Heart left ventricle (tissue), 16 donors: ENCODE measurements around the gene CNBD2. TPM values are rescaled to one million over a fixed set of nuclear protein-coding genes. Genes with fewer than 3 reads are reported as not detected.

ENCODE experiments used
- ATAC-seq, 4 donors: fragments of 200-7000 bp; cut with Tn5 transposase; one replicate each; pipeline ENCODE4 v1.9.1; 2020 to 2022; ENCODE audit warnings: moderate library complexity in 4 of 4, mild to moderate bottlenecking in 3 of 4, moderate number of reproducible peaks in 1 of 4
- DNase-seq, 5 donors: peaks; one replicate each; pipeline ENCODE4 v3.0.0-alpha.2; 2020
- H3K27ac ChIP-seq, 12 donors: fragments of 200-600 bp; sonication (generic) in 4 of 12; one replicate each; pipeline versions ENCODE4 v1.5.0 to v1.8.0; 2016 to 2022; ENCODE audit warnings: mild to moderate bottlenecking in 2 of 12
- H3K27me3 ChIP-seq, 9 donors: fragments of 200-600 bp; sonication (generic) in 2 of 9; one replicate each; pipeline versions ENCODE4 v1.5.1 to v1.8.0; 2016 to 2022; ENCODE audit warnings: mild to moderate bottlenecking in 3 of 9
- H3K36me3 ChIP-seq, 9 donors: fragments of 200-600 bp; sonication (generic) in 2 of 9; one replicate each; pipeline versions ENCODE4 v1.5.0 to v1.8.0; 2018 to 2022; ENCODE audit warnings: mild to moderate bottlenecking in 2 of 9
- H3K4me1 ChIP-seq, 12 donors: fragments of 200-600 bp; sonication (generic) in 4 of 12; one replicate each; pipeline versions ENCODE4 v1.5.0 to v1.8.0; 2016 to 2022; ENCODE audit warnings: mild to moderate bottlenecking in 3 of 12
- H3K4me3 ChIP-seq, 12 donors: fragments of 200-600 bp; sonication (generic) in 4 of 12; one replicate each; pipeline versions ENCODE4 v1.5.0 to v1.8.0; 2017 to 2022; ENCODE audit warnings: mild to moderate bottlenecking in 9 of 12, moderate library complexity in 4 of 12
- H3K9me3 ChIP-seq, 12 donors: fragments of 200-600 bp; sonication (generic) in 4 of 12; one replicate each; pipeline versions ENCODE4 v1.5.0 to v1.8.0; 2016 to 2022; ENCODE audit warnings: mild to moderate bottlenecking in 1 of 12
- CTCF ChIP-seq, 12 donors: fragments of 200-600 bp; sonication (generic) in 4 of 12; IDR thresholded peaks; one replicate each; pipeline versions ENCODE4 v1.5.0 to v1.8.0; 2018 to 2022; ENCODE audit warnings: antibody characterized with exemption in 12 of 12, mild to moderate bottlenecking in 5 of 12
- POLR2A ChIP-seq, 2 donors: fragments of 450-650 bp; IDR thresholded peaks; one replicate each; pipeline ENCODE4 v1.6.1; 2017; ENCODE audit warnings: antibody characterized with exemption in 2 of 2, mild to moderate bottlenecking in 2 of 2, moderate library complexity in 2 of 2
- WGBS, 4 donors: extraction: QIAGEN DNeasy Blood & Tissue Kit in 2 of 4; methylation state at CpG; one replicate each; pipeline versions ENCODE4 v1.1.5 to v1.1.7; 2013 to 2018; 5-methylcytosine and 5-hydroxymethylcytosine counted together
- intact Hi-C, 10 donors: fragments of 100-400 bp; cut with DNase I; formaldehyde crosslinking; loops; one replicate each; pipeline versions ENCODE4 v1.11.1 to v1.14.2; 2022
- polyA plus RNA-seq, 2 donors: library from polyadenylated mRNA; stranded (reverse); fragments of 200-250 nt; gene quantifications; one replicate each; pipeline ENCODE4 v1.2.3, GENCODE V29; 2013
- total RNA-seq, 9 donors: library from RNA; depleted of rRNA in 2 of 9; stranded (reverse); fragments of >200 nt in 2 of 9; fragmentation: NEBNext Ultra II Directional in 3 of 9; extraction: Animal tissue kit (Norgen Biotek cat#: 25700) in 3 of 9; gene quantifications; one replicate each; pipeline versions ENCODE4 v1.1.0 to v1.2.4, GENCODE V29; 2016 to 2023
- donor health status: ischemic (EF 13 %, LVEDD 7.1; RV severe dilation, severe dysfunction).
- donor health status: healthy with polysubstance abuse.
- donor health status: DM: no; HTN: yes; CAD: no.
- donor health status: DM: no; HTN: no; CAD: no.
- donor health status: ischemic (EF 25% LVEDD 6.9; RV normal size, moderate dysfunction).
- donor health status: ischemic (EF 25% LVEDD 5.7; RV mildly dilated, moderate dysfunction).
- donor health status: healthy.
- donor health status: DM: yes; HTN: yes; CAD: no.
- donor health status: ischemic (EF 35%, LVEDD 5.7; RV mildly dilated, moderate dysfunction).
- donor health status: nonischemic (EF 11% LVEDD 7.7; RV severe dilation, severe dysfunction).
- donor health status: DM: yes; HTN: yes; CAD: no.
- donor health status: PGD.
- donor health status: ischemic (EF 29% LVEDD 5.4; RV normal size, mild dysfunction).
- donor health status: nonischemic (EF 23%, LVEDD 6.1; RV moderate dilation, normal function).

The CNBD2 gene
- total and polyA plus RNA-seq, 11 donors, result 1.4 to 7.7 (median 3.6) TPM; not detected in 1

- no peaks in the 10 kb centered on the region for H3K27me3 ChIP-seq
- 20 to 50% (median 21%) methylated on average over 11 to 26 of the region's 26 CpGs for WGBS, 4 donors
- intact Hi-C loops, result loop anchor here in 2 of 10 donors (2.0 to 5.0 kb wide), 2 partner anchors 13 to 78 kb away; no protein-coding TSS in a partner anchor
- peaks cover 0 to 4% (median 0%) of the 10 kb centered on the region in 12 donors for H3K9me3 ChIP-seq
- TF ChIP-seq POLR2A (IDR thresholded peaks at IDR 0.05) (no peak), CTCF (IDR thresholded peaks at IDR 0.05) (no peak)
- peak overlapping the region; percentile 44 to 83 (median 65) for H3K4me3 ChIP-seq
- DNase-seq (no peak), ATAC-seq (peak in 1 of 4 donors; percentile 2)
- H3K4me1 ChIP-seq, result peaks cover 0 to 24% (median 11%) of the 10 kb centered on the region in 12 donors
- no peaks in the 10 kb centered on the region for H3K36me3 ChIP-seq
- H3K27ac ChIP-seq, result peak overlapping the region; percentile 26 to 90 (median 80)
Measured at GRCh38 chr20:36063916-36064657, 95.7 kb downstream of the CNBD2 start.

DNA sequence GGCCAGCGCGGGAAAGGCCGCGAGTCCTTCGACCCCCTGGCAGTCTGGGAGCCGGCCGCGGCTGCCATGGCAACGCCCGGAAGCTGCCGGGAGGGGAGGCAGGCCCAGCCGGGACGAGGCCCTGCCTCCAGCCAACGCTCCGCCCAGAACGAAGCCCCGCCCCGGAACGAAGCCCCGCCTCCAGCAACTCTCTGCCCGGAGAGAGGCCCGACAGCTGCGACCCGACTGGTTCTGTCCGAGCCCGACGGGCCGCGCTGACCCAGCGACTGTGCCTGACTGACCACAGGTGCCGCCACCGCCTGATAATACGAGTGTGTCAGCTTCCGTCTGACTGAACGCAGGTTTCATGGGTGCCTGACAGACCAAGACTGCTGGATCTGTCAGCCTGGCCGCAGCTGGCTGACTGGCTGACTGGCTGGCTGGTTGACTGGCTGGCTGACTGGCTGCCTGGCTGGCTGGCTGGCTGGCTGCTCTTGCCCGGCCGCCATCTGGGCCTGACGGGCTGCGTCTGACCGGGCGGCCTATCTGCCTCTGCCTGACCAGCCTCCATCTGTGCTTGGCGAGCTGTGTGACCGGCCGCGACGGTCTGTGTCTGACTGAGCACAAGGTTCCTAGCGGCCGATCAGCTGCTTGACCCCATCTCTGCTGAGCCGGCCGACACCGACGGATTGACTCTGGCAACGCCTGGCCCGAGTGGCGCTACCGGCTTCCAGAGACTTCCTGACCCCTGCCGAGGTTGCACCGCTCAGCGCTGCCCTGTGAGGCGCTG, 96.5 kb downstream of the CNBD2 start:
- H3K27ac ChIP-seq, result peak overlapping the region; percentile 67 to 91 (median 82)
- 3 to 15% (median 3%) methylated on average over 18 to 61 of the region's 61 CpGs for WGBS, 4 donors
- H3K27me3 ChIP-seq, result no peaks in the 10 kb centered on the region
- peak; percentile 37 to 89 for TF ChIP-seq POLR2A (IDR thresholded peaks at IDR 0.05)
- TF ChIP-seq CTCF (IDR thresholded peaks at IDR 0.05), result peak in 2 of 12 donors; percentile 4 to 6
- intact Hi-C loops, result loop anchor here in 2 of 10 donors (2.0 to 5.0 kb wide), 2 partner anchors 14 to 77 kb away; no protein-coding TSS in a partner anchor
- no peaks in the 10 kb centered on the region for H3K36me3 ChIP-seq
- H3K4me3 ChIP-seq, result peak overlapping the region; percentile 44 to 83 (median 65)
- DNase-seq (peak; percentile 94 to 99 (median 96)), ATAC-seq (peak; percentile 96 to 99 (median 98))
- H3K4me1 ChIP-seq, result peaks cover 0 to 24% (median 11%) of the 10 kb centered on the region in 12 donors
- H3K9me3 ChIP-seq, result peaks cover 0 to 4% (median 0%) of the 10 kb centered on the region in 12 donors

- peak overlapping the region; percentile 44 to 83 (median 65) for H3K4me3 ChIP-seq
- intact Hi-C loops, result loop anchor here in 1 of 10 donors (2.0 kb wide), 1 partner anchor 15 kb away; no protein-coding TSS in a partner anchor
- no peaks in the 10 kb centered on the region for H3K36me3 ChIP-seq
- peak overlapping the region in 11 of 12 donors; percentile 67 to 91 (median 83) for H3K27ac ChIP-seq
- peaks cover 0 to 24% (median 11%) of the 10 kb centered on the region in 12 donors for H3K4me1 ChIP-seq
- DNase-seq (no peak), ATAC-seq (no peak)
- TF ChIP-seq POLR2A (IDR thresholded peaks at IDR 0.05) (no peak), CTCF (IDR thresholded peaks at IDR 0.05) (no peak)
- no peaks in the 10 kb centered on the region for H3K27me3 ChIP-seq
- H3K9me3 ChIP-seq, result peaks cover 0 to 4% (median 0%) of the 10 kb centered on the region in 12 donors
- WGBS, 4 donors, result 61 to 79% (median 70%) methylated on average over 13 to 24 of the region's 24 CpGs
Measured at GRCh38 chr20:36065427-36065998, 97.1 kb downstream of the CNBD2 start.
